Ovary (tissue), 3 donors: ENCODE measurements around the gene KIR2DL1.
"Not testable (repeated sequence)": the region's sequence is repeated elsewhere in the genome, so short reads cannot be mapped to it uniquely, and the experiment has no call there.

Experiments
- CTCF ChIP-seq, 3 donors: fragments of 450-650 bp in 2 of 3; fragments of 200-600 bp in 1 of 3; IDR thresholded peaks; one replicate each; pipeline versions ENCODE4 v1.5.1 to v1.8.0; 2016 to 2022; ENCODE audit warnings: antibody characterized with exemption in 3 of 3, mild to moderate bottlenecking in 1 of 3
- POLR2A ChIP-seq: fragments of 450-650 bp; IDR thresholded peaks from one replicate; pipeline ENCODE4 v1.6.1; 2017; ENCODE audit warnings: antibody characterized with exemption, mild to moderate bottlenecking, moderate library complexity
- donor health status: DM: no; HTN: no; CAD: no.

GRCh38 chr19:54772666-54773065, 3.1 kb downstream of the KIR2DL1 start:
- TF ChIP-seq CTCF (IDR thresholded peaks at IDR 0.05); POLR2A: not testable (repeated sequence)
